SK-N-SH (cell line): ENCODE data around the gene PLEKHA8. TPM values are rescaled to one million over a fixed set of nuclear protein-coding genes. Genes with fewer than 3 reads are reported as not detected.

Experiments
- CTCF ChIA-PET: fragments of 300-600, 350-600 bp; formaldehyde crosslinking; extraction: SDS; loops from one replicate; lab custom pipeline; 2021; lab: Yijun Ruan, JAX
- POLR2A ChIA-PET: fragments of 350-600 bp; sonication (Branson Sonifier 250); formaldehyde crosslinking; extraction: SDS; loops from one replicate; lab custom pipeline; 2020; ENCODE audit warnings: antibody characterized with exemption, inconsistent platforms; lab: Yijun Ruan, JAX
- DNase-seq: peaks from one replicate; pipeline ENCODE4 v3.0.0; 2012
- H2AFZ ChIP-seq: fragments of 200-600 bp; sonication (generic); 2 replicates; pipeline ENCODE4 v1.8.1; 2016; ENCODE audit warnings: antibody characterized with exemption, mild to moderate bottlenecking, low read depth
- H3F3A ChIP-seq: fragments of 200-600 bp; sonication (generic); replicated peaks from 2 replicates; pipeline ENCODE3; 2016; ENCODE audit warnings: antibody characterized with exemption, mild to moderate bottlenecking; ENCODE audit not compliant: insufficient read depth
- H3K27ac ChIP-seq, 2 experiments: fragments of 200-500 bp in 1 of 2; fragments of 200-600 bp in 1 of 2; sonication (Bioruptor generic) in 1 of 2; sonication (generic), shearing (Covaris generic) in 1 of 2; 2 replicates each; pipeline versions ENCODE4 v1.5.1 to v1.6.1; 2014 to 2016; ENCODE audit warnings: low read depth in 2 of 2, inconsistent platforms in 1 of 2, low read length in 1 of 2, mild to moderate bottlenecking in 1 of 2, mixed read lengths in 1 of 2
- H3K27me3 ChIP-seq: fragments of 200-600 bp; sonication (generic), shearing (Covaris generic); 2 replicates; pipeline ENCODE4 v1.6.1; 2016; ENCODE audit warnings: mixed run types; ENCODE audit not compliant: insufficient read depth
- H3K36me3 ChIP-seq, 2 experiments: fragments of 200-500 bp in 1 of 2; fragments of 200-600 bp in 1 of 2; sonication (Bioruptor generic) in 1 of 2; sonication (generic) in 1 of 2; replicated peaks in 1 of 2; 2 replicates each; pipeline versions ENCODE3 to v1.5.1; 2014 to 2016; ENCODE audit warnings: low read length in 1 of 2, mild to moderate bottlenecking in 1 of 2; ENCODE audit not compliant: insufficient read depth in 2 of 2, control insufficient read depth in 1 of 2
- H3K4me1 ChIP-seq, 2 experiments: fragments of 200-500 bp in 1 of 2; fragments of 200-600 bp in 1 of 2; sonication (Bioruptor generic) in 1 of 2; sonication (generic), shearing (Covaris generic) in 1 of 2; 2 replicates each; pipeline versions ENCODE4 v1.5.1 to v1.6.1; 2014 to 2016; ENCODE audit warnings: low read depth in 1 of 2, low read length in 1 of 2, mixed run types in 1 of 2; ENCODE audit not compliant: insufficient read depth in 2 of 2, control insufficient read depth in 1 of 2
- H3K4me2 ChIP-seq: fragments of 200-600 bp; sonication (generic), shearing (Covaris generic); 2 replicates; pipeline ENCODE4 v1.6.1; 2017; ENCODE audit warnings: mixed run types
- H3K4me3 ChIP-seq, 2 experiments: fragments of 200-500 bp in 1 of 2; fragments of 200-600 bp in 1 of 2; sonication (Bioruptor generic) in 1 of 2; sonication (generic), shearing (Covaris generic) in 1 of 2; 2 replicates each; pipeline versions ENCODE4 v1.5.1 to v1.8.1; 2014 to 2016; ENCODE audit warnings: low read depth in 2 of 2, inconsistent platforms in 1 of 2, low read length in 1 of 2, mild to moderate bottlenecking in 1 of 2, mixed read lengths in 1 of 2, moderate library complexity in 1 of 2
- H3K79me2 ChIP-seq: fragments of 200-600 bp; sonication (generic); 2 replicates; pipeline ENCODE4 v1.8.1; 2017; ENCODE audit warnings: mild to moderate bottlenecking; ENCODE audit not compliant: insufficient read depth
- H3K9ac ChIP-seq: fragments of 200-600 bp; sonication (generic); 2 replicates; pipeline ENCODE4 v1.6.1; 2017; ENCODE audit warnings: mixed run types
- H3K9me2 ChIP-seq: fragments of 200-600 bp; sonication (generic); 2 replicates; pipeline ENCODE4 v1.6.1; 2017; ENCODE audit warnings: mixed run types
- H3K9me3 ChIP-seq: fragments of 200-600 bp; sonication (generic); 2 replicates; pipeline ENCODE4 v1.6.1; 2017; ENCODE audit warnings: mixed run types, mild to moderate bottlenecking, moderate library complexity
- H4K20me1 ChIP-seq: fragments of 200-600 bp; sonication (generic); 2 replicates; pipeline ENCODE4 v1.6.1; 2017; ENCODE audit warnings: mild to moderate bottlenecking, mixed run types; ENCODE audit not compliant: insufficient read depth
- EZH2phosphoT487 ChIP-seq: fragments of 200-600 bp; sonication (generic); IDR thresholded peaks from 2 replicates; pipeline ENCODE4 v1.6.1; 2017; ENCODE audit warnings: low read depth, mixed run types, mild to moderate bottlenecking, antibody characterized with exemption, moderate library complexity, borderline replicate concordance
- FOXJ3 ChIP-seq: sonication (generic); formaldehyde crosslinking; IDR thresholded peaks from 2 replicates; pipeline ENCODE4 v1.5.1; 2020; ENCODE audit warnings: mild to moderate bottlenecking, missing genetic modification reagents
- GABPA ChIP-seq: IDR thresholded peaks from 2 replicates; pipeline ENCODE4 v1.4.0; 2012; ENCODE audit warnings: low read depth, mild to moderate bottlenecking
- GATA2 ChIP-seq: sonication (generic); formaldehyde crosslinking; IDR thresholded peaks from 2 replicates; pipeline ENCODE4 v1.5.0; 2020; ENCODE audit warnings: mild to moderate bottlenecking, missing genetic modification reagents
- MEF2A ChIP-seq: IDR thresholded peaks from 2 replicates; pipeline ENCODE4 v1.4.0; 2012; ENCODE audit warnings: low read depth, borderline replicate concordance
- NFIC ChIP-seq: IDR thresholded peaks from 2 replicates; pipeline ENCODE4 v1.4.0; 2012; ENCODE audit warnings: borderline replicate concordance
- PBX3 ChIP-seq: IDR thresholded peaks from 2 replicates; pipeline ENCODE4; 2012
- POLR2AphosphoS5 ChIP-seq: IDR thresholded peaks from 2 replicates; pipeline ENCODE4 v1.6.1; 2012; ENCODE audit warnings: low read depth, low read length
- REST ChIP-seq: IDR thresholded peaks from 2 replicates; pipeline ENCODE4 v1.6.1; 2012; ENCODE audit warnings: mild to moderate bottlenecking, low read depth, low read length, moderate library complexity
- RXRA ChIP-seq: IDR thresholded peaks from 2 replicates; pipeline ENCODE4 v1.4.0; 2012; ENCODE audit warnings: low read depth, mild to moderate bottlenecking, borderline replicate concordance
- SIN3A ChIP-seq: IDR thresholded peaks from 2 replicates; pipeline ENCODE4 v1.6.1; 2012; ENCODE audit warnings: low read depth, mild to moderate bottlenecking, low read length, moderate library complexity, borderline replicate concordance
- SMC3 ChIP-seq: IDR thresholded peaks from 2 replicates; pipeline ENCODE4 v1.6.1; 2012; ENCODE audit warnings: low read depth, low read length, improper control_type of control experiment
- TAF1 ChIP-seq: IDR thresholded peaks from 2 replicates; pipeline ENCODE4 v1.6.1; 2012; ENCODE audit warnings: low read depth, mild to moderate bottlenecking, low read length, moderate library complexity, borderline replicate concordance
- TCF12 ChIP-seq: IDR thresholded peaks from 2 replicates; pipeline ENCODE4 v1.4.0; 2012
- TEAD4 ChIP-seq: IDR thresholded peaks from 2 replicates; pipeline ENCODE4 v1.4.0; 2012; ENCODE audit warnings: mild to moderate bottlenecking, borderline replicate concordance; ENCODE audit not compliant: insufficient read depth
- USF2 ChIP-seq: fragments of 150-350 bp; IDR thresholded peaks from 2 replicates; pipeline ENCODE4 v1.6.1; 2017; ENCODE audit warnings: antibody characterized with exemption, low read length, low read depth, borderline replicate concordance
- YY1 ChIP-seq: IDR thresholded peaks from 2 replicates; pipeline ENCODE4 v1.4.0; 2012; ENCODE audit warnings: low read depth, mild to moderate bottlenecking
- ZBTB33 ChIP-seq: IDR thresholded peaks from 2 replicates; pipeline ENCODE4 v1.4.0; 2012; ENCODE audit warnings: low read depth, borderline replicate concordance
- WGBS: methylation state at CpG from one replicate; pipeline ENCODE4 v1.1.6; 2017; ENCODE audit warnings: low lambda C conversion rate; 5-methylcytosine and 5-hydroxymethylcytosine counted together
- polyA plus RNA-seq, 3 experiments: library from polyadenylated mRNA; depleted of rRNA; stranded (reverse); fragments of >200 nt; gene quantifications; 2 replicates each; pipeline ENCODE4 v1.2.3, GENCODE V29; 2012

The PLEKHA8 gene
- polyA plus RNA-seq, 1 of the 3 experiments (the other 2 are of a cell fraction): 4.9 TPM

DNA sequence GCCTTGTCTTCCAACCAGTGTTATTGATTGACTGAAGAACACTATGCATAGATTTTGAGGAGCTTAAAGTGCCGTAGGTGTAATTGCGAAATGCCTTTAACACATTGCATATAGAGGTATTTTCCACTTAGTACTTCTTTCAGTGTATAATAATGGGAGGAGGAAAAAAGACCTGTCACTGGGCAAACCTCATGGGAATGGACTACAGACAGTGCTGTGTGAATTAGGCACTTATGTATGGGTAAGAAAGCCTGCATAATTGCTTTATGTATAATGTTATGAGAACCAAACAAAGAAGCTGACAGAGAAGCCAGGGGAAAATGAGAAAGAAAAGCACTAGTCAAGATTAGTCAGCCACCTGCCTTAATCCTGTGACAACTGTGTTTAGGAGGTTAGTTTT is 26.2 kb upstream of the PLEKHA8 start:
- no peaks in the 10 kb centered on the region for H3K27me3 ChIP-seq
- DNase-seq: no peak
- peaks cover 0 to 6% of the 10 kb centered on the region in 2 experiments for H3K36me3 ChIP-seq
- H3K9me2 ChIP-seq: no peaks in the 10 kb centered on the region
- no peak overlapping the region for H3K9ac ChIP-seq
- H3K4me1 ChIP-seq: no peaks in the 10 kb centered on the region; a peak in 1 of 4 replicates
- no peak overlapping the region for H2AFZ ChIP-seq
- H3K27ac ChIP-seq: no peak overlapping the region
- H3F3A ChIP-seq: no peaks in the 10 kb centered on the region
- ChIA-PET POLR2A (no interaction called here), CTCF (interaction anchor here (0.8 to 1.8 kb wide), 3 partner anchors 9 to 72 kb away, joined by 3 to 10 read pairs (median 3); no protein-coding TSS in a partner anchor)
- no peaks in the 10 kb centered on the region; the same call in 1 of the 2 replicates for H3K9me3 ChIP-seq
- WGBS: 91% methylated on average over 2 of the region's 2 CpGs
- no peak for TF ChIP-seq PBX3
- no peak for TF ChIP-seq RXRA
- TF ChIP-seq YY1: no peak
- TF ChIP-seq GABPA: no peak
- TF ChIP-seq GATA2 (CRISPR knock-in tag): no peak
- TF ChIP-seq MEF2A: no peak
- TF ChIP-seq SIN3A: no peak
- no peak for TF ChIP-seq REST
- TF ChIP-seq EZH2phosphoT487: no peak
- no peak for TF ChIP-seq SMC3
- no peak for TF ChIP-seq ZBTB33
- no peak for TF ChIP-seq FOXJ3 (CRISPR knock-in tag)
- TF ChIP-seq NFIC: no peak
- TF ChIP-seq USF2: no peak
- no peak for TF ChIP-seq TAF1
- no peak for TF ChIP-seq TCF12
- no peak for TF ChIP-seq POLR2AphosphoS5
- no peak for TF ChIP-seq TEAD4
- no peaks in the 10 kb centered on the region for H4K20me1 ChIP-seq
- H3K4me3 ChIP-seq: no peak overlapping the region
- no peaks in the 10 kb centered on the region for H3K79me2 ChIP-seq
- no peak overlapping the region for H3K4me2 ChIP-seq
